ENCODE measurements around the gene GBP3.

DNA sequence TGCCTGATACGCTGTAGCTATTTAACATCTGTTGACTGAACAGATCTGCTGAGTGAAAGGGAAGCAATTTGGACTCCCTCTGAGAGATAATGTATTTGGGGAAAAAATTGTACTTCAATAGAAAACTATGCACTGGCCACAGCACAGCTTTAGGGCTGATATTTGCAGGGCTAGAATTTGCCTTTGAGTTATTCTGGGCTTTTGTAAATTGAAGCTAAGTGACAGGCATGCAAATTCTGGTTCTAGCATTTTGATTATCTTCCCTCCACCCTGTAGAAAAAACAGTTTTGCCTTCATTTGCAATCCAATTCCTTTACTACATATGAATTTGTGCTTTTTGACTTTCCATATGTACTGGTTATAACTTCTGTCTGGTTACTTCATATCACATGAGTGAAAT, 38.1 kb downstream of the GBP3 start:
- no peak for TF ChIP-seq CEBPB (IDR thresholded peaks at IDR 0.05; ENCODE audit: borderline replicate concordance in 1 of 2, low read depth in 2 of 2, low read length in 2 of 2)
- TF ChIP-seq POLR2A (IDR thresholded peaks at IDR 0.05; ENCODE audit: low read depth, low read length) = no peak
- TF ChIP-seq, protein P1, sequence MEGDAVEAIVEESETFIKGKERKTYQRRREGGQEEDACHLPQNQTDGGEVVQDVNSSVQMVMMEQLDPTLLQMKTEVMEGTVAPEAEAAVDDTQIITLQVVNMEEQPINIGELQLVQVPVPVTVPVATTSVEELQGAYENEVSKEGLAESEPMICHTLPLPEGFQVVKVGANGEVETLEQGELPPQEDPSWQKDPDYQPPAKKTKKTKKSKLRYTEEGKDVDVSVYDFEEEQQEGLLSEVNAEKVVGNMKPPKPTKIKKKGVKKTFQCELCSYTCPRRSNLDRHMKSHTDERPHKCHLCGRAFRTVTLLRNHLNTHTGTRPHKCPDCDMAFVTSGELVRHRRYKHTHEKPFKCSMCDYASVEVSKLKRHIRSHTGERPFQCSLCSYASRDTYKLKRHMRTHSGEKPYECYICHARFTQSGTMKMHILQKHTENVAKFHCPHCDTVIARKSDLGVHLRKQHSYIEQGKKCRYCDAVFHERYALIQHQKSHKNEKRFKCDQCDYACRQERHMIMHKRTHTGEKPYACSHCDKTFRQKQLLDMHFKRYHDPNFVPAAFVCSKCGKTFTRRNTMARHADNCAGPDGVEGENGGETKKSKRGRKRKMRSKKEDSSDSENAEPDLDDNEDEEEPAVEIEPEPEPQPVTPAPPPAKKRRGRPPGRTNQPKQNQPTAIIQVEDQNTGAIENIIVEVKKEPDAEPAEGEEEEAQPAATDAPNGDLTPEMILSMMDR (IDR thresholded peaks at IDR 0.05 in 2 of 3, conservative IDR thresholded peaks at IDR 0.05 in 1 of 3; ENCODE audit: control insufficient read depth in 2 of 3, extremely low read depth in 1 of 3, insufficient read depth in 1 of 3, low read depth in 3 of 3, low read length in 3 of 3) = no peak
- no peak for TF ChIP-seq TARDBP (IDR thresholded peaks at IDR 0.05; ENCODE audit: borderline replicate concordance)
- TF ChIP-seq, protein P2, sequence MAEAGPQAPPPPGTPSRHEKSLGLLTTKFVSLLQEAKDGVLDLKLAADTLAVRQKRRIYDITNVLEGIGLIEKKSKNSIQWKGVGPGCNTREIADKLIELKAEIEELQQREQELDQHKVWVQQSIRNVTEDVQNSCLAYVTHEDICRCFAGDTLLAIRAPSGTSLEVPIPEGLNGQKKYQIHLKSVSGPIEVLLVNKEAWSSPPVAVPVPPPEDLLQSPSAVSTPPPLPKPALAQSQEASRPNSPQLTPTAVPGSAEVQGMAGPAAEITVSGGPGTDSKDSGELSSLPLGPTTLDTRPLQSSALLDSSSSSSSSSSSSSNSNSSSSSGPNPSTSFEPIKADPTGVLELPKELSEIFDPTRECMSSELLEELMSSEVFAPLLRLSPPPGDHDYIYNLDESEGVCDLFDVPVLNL (IDR thresholded peaks at IDR 0.05; ENCODE audit: low read depth, low read length) = no peak
- no peak for TF ChIP-seq POLR2AphosphoS5 (IDR thresholded peaks at IDR 0.05; ENCODE audit: low read length)
- no peak for TF ChIP-seq ESRRA (IDR thresholded peaks at IDR 0.05; ENCODE audit: low read length)
- TF ChIP-seq, protein P3, sequence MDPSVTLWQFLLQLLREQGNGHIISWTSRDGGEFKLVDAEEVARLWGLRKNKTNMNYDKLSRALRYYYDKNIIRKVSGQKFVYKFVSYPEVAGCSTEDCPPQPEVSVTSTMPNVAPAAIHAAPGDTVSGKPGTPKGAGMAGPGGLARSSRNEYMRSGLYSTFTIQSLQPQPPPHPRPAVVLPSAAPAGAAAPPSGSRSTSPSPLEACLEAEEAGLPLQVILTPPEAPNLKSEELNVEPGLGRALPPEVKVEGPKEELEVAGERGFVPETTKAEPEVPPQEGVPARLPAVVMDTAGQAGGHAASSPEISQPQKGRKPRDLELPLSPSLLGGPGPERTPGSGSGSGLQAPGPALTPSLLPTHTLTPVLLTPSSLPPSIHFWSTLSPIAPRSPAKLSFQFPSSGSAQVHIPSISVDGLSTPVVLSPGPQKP (IDR thresholded peaks at IDR 0.05; ENCODE audit: low read depth, low read length) = no peak
- no peak for TF ChIP-seq BHLHE40 (IDR thresholded peaks at IDR 0.05; ENCODE audit: borderline replicate concordance in 1 of 2, low read depth in 2 of 2, low read length in 1 of 2)
- TF ChIP-seq NFIC (IDR thresholded peaks at IDR 0.05; ENCODE audit: low read depth, low read length) = no peak
- no peak for TF ChIP-seq SP1 (IDR thresholded peaks at IDR 0.05; ENCODE audit: low read depth, low read length)
- TF ChIP-seq TAF1 (IDR thresholded peaks at IDR 0.05; ENCODE audit: borderline replicate concordance, low read depth, low read length) = no peak
- TF ChIP-seq, protein P4, sequence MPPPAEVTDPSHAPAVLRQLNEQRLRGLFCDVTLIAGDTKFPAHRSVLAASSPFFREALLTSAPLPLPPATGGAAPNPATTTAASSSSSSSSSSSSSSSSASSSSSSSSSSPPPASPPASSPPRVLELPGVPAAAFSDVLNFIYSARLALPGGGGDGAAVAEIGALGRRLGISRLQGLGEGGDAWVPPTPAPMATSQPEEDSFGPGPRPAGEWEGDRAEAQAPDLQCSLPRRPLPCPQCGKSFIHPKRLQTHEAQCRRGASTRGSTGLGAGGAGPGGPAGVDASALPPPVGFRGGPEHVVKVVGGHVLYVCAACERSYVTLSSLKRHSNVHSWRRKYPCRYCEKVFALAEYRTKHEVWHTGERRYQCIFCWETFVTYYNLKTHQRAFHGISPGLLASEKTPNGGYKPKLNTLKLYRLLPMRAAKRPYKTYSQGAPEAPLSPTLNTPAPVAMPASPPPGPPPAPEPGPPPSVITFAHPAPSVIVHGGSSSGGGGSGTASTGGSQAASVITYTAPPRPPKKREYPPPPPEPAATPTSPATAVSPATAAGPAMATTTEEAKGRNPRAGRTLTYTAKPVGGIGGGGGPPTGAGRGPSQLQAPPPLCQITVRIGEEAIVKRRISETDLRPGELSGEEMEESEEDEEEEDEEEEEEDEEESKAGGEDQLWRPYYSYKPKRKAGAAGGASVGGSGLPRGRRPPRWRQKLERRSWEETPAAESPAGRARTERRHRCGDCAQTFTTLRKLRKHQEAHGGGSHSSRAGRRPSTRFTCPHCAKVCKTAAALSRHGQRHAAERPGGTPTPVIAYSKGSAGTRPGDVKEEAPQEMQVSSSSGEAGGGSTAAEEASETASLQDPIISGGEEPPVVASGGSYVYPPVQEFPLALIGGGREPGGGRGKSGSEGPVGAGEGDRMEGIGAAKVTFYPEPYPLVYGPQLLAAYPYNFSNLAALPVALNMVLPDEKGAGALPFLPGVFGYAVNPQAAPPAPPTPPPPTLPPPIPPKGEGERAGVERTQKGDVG (CRISPR knock-in tag; IDR thresholded peaks at IDR 0.05) = no peak
